GM12801 (cell line): ENCODE data around the gene CLIP4.

ENCODE experiments used
- TF ChIP-seq, protein P1 (sequence below): IDR thresholded peaks from one replicate; pipeline ENCODE4 v1.5.1; 2011; ENCODE audit warnings: control low read depth; ENCODE audit not compliant: insufficient read length; ENCODE audit errors: extremely low read depth

Gene CLIP4

DNA sequence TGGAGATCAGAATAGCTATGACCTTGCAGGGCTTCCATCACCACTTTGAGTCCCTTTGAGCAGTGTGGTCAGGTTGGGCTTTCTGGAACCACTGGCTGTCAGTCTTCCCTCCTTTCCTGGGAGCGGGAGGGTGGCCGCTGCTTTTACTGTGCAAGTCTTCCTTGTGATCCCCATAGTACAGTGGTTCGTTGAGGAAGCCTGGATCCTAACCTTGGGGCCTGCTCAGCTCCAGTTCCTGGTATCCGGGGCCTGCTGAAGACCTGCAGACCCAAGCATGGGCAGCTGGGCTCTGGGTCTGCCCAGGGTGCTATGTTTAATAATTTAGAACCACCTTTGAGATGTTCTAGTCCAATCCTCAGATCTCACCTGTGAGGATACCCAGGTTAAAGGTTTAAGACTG, 104.2 kb downstream of the CLIP4 start:
- TF ChIP-seq, protein P1, sequence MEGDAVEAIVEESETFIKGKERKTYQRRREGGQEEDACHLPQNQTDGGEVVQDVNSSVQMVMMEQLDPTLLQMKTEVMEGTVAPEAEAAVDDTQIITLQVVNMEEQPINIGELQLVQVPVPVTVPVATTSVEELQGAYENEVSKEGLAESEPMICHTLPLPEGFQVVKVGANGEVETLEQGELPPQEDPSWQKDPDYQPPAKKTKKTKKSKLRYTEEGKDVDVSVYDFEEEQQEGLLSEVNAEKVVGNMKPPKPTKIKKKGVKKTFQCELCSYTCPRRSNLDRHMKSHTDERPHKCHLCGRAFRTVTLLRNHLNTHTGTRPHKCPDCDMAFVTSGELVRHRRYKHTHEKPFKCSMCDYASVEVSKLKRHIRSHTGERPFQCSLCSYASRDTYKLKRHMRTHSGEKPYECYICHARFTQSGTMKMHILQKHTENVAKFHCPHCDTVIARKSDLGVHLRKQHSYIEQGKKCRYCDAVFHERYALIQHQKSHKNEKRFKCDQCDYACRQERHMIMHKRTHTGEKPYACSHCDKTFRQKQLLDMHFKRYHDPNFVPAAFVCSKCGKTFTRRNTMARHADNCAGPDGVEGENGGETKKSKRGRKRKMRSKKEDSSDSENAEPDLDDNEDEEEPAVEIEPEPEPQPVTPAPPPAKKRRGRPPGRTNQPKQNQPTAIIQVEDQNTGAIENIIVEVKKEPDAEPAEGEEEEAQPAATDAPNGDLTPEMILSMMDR: no peak

DNA sequence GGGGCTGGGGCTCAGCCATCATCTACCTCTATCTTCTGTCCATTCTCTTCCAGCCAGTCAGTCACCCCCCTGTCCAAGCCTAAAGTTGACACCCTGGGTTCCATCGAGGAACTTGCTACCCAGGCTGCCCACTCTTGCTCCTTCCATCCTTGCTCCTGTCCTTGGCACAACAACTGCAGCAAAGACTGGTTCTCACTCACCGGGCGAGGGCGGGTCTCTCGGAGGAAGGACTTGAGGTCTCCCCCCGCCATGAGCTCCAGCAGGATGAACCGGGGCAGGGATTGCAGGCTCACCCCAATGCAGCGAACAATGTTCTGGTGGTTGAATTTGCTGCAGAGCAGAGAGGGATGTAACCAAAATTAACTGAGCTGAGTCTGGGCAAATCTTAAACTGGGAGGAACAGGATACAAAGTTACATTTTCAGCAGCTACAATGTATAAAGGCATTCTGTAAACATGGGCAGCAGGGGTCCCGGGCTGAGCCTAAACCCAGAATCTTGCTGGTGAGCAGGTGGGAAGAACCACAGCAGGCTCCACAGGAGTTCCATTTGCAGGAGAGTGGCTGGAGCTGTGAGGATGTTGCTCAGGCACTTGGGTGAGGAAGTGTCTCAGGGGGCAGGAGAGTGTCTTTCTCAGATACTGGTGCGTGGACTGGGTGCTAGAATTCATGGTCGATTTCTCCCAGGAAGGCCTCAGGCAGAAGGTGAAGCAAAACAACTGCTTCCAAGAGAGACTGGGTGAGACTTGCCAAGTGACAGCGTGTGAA, 105.5 kb downstream of the CLIP4 start:
- TF ChIP-seq, protein P1: no peak

DNA sequence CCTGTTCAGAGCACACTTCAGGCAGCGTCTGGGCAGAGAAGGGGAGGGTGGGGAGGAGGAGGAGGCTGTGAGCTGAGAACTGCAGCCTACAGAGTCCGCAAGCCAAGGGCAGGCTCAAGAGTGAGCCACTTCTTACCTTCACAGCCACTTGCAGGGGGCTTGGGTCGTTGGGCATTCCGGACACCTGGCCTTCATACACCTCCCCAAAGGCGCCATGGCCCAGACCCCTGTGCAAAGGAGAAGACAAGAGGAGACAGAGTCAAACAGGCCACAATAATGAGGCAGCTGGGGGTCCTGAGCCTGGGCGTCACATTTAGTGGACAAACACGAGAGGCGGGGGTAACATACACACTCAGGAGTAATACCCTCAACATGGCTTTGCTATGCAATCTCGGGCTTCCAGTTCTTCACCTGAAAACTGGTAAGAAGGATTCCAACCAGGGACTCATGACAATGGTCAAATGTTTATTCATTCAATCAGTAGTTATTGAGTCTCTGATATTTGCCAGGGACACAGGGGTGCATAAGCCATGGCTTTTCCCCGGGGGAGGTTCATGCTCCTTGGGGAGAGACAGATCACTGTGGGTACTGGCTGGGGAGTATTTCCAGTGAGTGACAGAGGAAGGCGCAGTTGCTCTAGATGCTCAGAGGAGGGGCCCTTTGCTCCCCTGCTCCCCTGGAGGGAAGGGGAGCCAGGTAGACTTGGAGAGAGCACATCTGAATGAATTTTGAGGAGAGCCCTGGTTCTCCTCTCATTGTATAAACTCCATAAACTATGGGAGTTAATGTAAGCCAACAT, 107.4 kb downstream of the CLIP4 start:
- TF ChIP-seq, protein P1: no peak

DNA sequence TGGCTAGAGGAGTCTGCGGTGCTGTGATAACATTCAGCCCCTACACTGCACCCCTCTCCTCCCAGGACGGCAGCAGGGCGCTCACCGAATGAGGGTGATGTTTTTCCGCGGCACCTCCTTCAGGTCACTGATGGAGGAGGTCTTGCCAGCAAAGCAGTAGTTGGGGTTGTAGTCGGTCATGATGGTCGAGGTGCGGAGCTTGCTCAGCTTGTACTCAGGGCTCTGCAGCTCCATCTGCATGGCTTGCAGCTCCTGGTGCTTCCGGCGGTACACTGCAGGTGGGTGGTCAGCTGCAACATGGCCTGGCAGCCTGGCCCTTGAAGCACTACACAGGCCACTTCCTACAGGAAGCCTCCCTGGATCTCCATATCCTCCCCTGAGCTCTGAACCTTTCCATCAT, 108.0 kb downstream of the CLIP4 start:
- TF ChIP-seq, protein P1: no peak

DNA sequence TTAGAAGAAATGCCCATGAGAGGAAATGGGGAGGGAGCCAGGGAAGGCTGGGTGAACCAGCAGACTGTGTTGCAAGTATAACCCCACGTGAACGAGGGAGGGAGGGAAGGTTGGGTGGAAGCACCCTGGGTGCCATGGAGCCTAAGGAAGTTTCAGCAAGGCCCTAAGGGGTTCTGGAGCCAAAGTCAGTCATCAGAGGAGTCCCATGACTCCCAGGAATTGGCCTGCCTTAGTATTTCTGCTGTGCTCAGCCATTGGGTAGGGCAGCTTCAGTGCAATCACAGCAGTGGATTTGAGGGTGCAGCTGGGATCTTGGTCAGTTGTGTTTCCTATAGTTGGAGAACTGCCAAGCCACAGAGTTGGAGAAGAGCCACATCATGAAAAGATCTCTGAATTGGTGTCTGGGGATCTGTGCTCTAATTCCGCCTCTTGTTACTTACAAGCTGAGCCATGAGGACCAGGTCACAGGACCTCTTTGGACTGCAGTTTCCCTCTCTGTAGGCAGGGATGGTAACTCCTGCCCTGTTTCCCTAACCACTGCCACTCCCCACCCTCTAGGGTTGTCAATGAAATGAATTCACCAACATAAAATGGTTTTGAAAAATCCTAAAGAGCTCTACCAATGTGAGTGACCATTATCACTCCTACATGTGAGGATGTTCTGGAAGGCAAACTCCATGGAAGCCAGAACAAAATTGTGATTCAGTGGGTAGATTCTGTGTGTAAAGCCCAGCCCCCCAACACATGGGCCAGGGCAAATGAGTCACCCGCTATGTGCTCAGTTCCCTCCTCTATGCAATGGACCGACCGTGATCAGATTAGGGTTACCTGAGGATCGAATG, 108.9 kb downstream of the CLIP4 start:
- TF ChIP-seq, protein P1: no peak

DNA sequence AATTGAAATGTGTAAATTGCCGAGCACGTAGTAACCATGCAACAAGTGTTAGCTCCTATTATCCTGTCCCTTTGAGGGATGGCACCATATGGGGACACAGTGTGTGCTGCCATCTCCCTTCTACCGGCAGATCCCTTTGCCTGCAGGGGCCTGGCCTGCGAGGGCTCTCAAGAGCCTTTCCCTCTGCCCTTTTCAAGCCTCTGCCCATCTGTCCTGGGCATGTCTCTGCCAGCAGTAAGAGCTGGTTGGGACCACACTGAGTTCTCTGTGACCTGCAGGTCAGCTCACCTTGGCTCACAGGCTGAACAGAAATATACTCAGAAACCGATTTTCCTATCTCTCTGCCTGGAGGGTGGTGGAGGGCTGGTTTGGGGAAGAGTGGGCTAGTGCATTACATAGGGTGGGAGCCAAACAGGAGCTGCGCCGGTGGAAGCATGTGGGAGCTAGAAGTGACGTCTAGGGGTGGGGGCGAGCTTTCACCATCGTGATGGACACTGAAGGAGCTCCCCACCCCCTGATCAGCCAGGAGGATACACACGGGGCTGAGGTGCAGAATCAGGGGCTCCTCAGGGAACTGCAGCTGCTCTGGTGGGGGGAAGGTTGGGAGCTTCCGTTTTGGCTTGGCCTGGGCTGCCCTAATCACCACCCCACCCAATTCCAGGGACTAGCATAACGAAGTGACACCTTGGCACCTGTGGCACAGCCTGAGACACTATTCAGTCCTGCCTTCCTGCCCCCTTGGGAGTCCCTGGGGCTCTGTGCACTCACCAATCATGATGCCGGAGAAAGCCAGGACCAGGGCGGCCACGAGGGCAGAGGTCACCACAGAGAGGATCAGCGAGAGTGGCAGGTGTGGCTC, 109.7 kb downstream of the CLIP4 start:
- TF ChIP-seq, protein P1: no peak
